HG02623 (cell line): ENCODE data around the gene MBD3L2B.
A peak's percentile ranks its signal among the peaks of the same experiment; 100 is the strongest.
"Not testable (repeated sequence)": the region's sequence is repeated elsewhere in the genome, so short reads cannot be mapped to it uniquely, and the experiment has no call there.

Experiments
- ATAC-seq: cut with Tn5 transposase; IDR thresholded peaks from one replicate; pipeline ENCODE4 v1.9.1; 2021; ENCODE audit warnings: moderate library complexity; ENCODE audit not compliant: unreplicated experiment

Gene MBD3L2B

GRCh38 chr19:7021331-7021730, at the start of gene MBD3L2B:
MBD3L2B (minus strand) TSS chr19:7021431; CDS start chr19:7021397, 34 bp downstream.
- ATAC-seq, result not testable (repeated sequence)

- peak; percentile 22 for ATAC-seq
These were observed 48.6 kb upstream of the MBD3L2B start for GRCh38 chr19:7069904-7070226.

- peak; percentile 84 for ATAC-seq
These were observed 48.0 kb upstream of the MBD3L2B start, which contains the start of gene ZNF557 for GRCh38 chr19:7069042-7069903. ZNF557 (plus strand) TSS chr19:7069703; CDS start chr19:7075075, 5,372 bp downstream.

GRCh38 chr19:7068599-7068998, 47.4 kb upstream of the MBD3L2B start:
- no peak for ATAC-seq

GRCh38 chr19:7067716-7068115, 46.5 kb upstream of the MBD3L2B start:
- ATAC-seq, result no peak

GRCh38 chr19:7067122-7067521, 45.9 kb upstream of the MBD3L2B start:
- ATAC-seq, result not testable (repeated sequence)

- ATAC-seq, result no peak
These were observed 42.7 kb upstream of the MBD3L2B start for GRCh38 chr19:7063764-7064418.

- no peak for ATAC-seq
These were observed 42.1 kb upstream of the MBD3L2B start for GRCh38 chr19:7063339-7063738.

GRCh38 chr19:7059977-7060376, 38.7 kb upstream of the MBD3L2B start:
- ATAC-seq, result not testable (repeated sequence)

- ATAC-seq, result not testable (repeated sequence)
These were observed 37.3 kb upstream of the MBD3L2B start, which contains the start of gene MBD3L3 for GRCh38 chr19:7058576-7058975. MBD3L3 (minus strand) TSS chr19:7058676; CDS start chr19:7058605, 71 bp downstream.

GRCh38 chr19:7056371-7056770, 35.1 kb upstream of the MBD3L2B start:
- not testable (repeated sequence) for ATAC-seq

- not testable (repeated sequence) for ATAC-seq
These were observed 34.4 kb upstream of the MBD3L2B start for GRCh38 chr19:7055679-7056078.

- ATAC-seq, result not testable (repeated sequence)
These were observed 33.6 kb upstream of the MBD3L2B start for GRCh38 chr19:7054635-7055368.

GRCh38 chr19:7052896-7053295, 31.7 kb upstream of the MBD3L2B start:
- ATAC-seq, result not testable (repeated sequence)

- not testable (repeated sequence) for ATAC-seq
These were observed 30.2 kb upstream of the MBD3L2B start for GRCh38 chr19:7051421-7051820.

GRCh38 chr19:7049021-7049420, 27.8 kb upstream of the MBD3L2B start, which contains the start of gene MBD3L2:
MBD3L2 (plus strand) TSS chr19:7049321; CDS start chr19:7049374, 53 bp downstream.
- ATAC-seq, result not testable (repeated sequence)

- not testable (repeated sequence) for ATAC-seq
These were observed 20.3 kb upstream of the MBD3L2B start for GRCh38 chr19:7041563-7041962.

GRCh38 chr19:7040079-7040478, 18.8 kb upstream of the MBD3L2B start, which contains the start of gene MBD3L4:
MBD3L4 (minus strand) TSS chr19:7040179; CDS start chr19:7040144, 35 bp downstream.
- ATAC-seq, result not testable (repeated sequence)

- not testable (repeated sequence) for ATAC-seq
These were observed 9.0 kb upstream of the MBD3L2B start, which contains the start of gene MBD3L5 for GRCh38 chr19:7030278-7030677. MBD3L5 (plus strand) TSS chr19:7030578; CDS start chr19:7030612, 34 bp downstream.

GRCh38 chr19:7028790-7029189, 7.6 kb upstream of the MBD3L2B start:
- ATAC-seq, result not testable (repeated sequence)

- ATAC-seq, result no peak
These were observed 2.4 kb downstream of the MBD3L2B start for GRCh38 chr19:7018828-7019227.
